ENCODE data around the gene SNCAIP.

SNCAIP gene

GRCh38 chr5:122390694-122391093 is 78.7 kb downstream of the SNCAIP start:
- H3K36me3 Mint-ChIP-seq: no peaks in the 10 kb centered on the region
- no peaks in the 10 kb centered on the region for H3K4me1 Mint-ChIP-seq (ENCODE audit: low read depth)
- no peak overlapping the region for H3K27ac Mint-ChIP-seq
- H3K27me3 Mint-ChIP-seq: no peaks in the 10 kb centered on the region
- peaks cover 3% of the 10 kb centered on the region for H3K9me3 Mint-ChIP-seq (ENCODE audit: low read depth)
- no peak overlapping the region for H3K4me3 Mint-ChIP-seq

DNA sequence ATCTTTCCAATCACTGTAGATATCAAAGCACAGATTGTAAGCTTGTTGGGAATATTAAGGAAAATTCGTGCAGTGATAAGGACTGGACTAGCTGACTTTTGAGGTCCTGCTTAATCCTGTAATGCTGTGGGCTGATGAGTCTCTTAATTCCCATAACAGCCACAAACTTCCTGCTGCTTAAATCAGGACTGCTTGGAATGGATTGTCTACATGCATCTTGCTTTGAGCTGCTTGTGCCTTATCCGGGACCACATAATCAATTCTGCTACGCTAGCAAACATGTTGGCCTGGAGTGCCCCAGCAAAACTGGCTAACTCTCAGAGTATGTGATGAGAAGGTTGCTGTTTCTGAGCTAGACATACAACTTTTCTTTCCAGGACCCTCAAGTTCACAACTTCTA is 79.6 kb downstream of the SNCAIP start:
- H3K9me3 Mint-ChIP-seq (ENCODE audit: low read depth): peaks cover 3% of the 10 kb centered on the region
- H3K4me3 Mint-ChIP-seq: no peak overlapping the region
- no peaks in the 10 kb centered on the region for H3K27me3 Mint-ChIP-seq
- no peaks in the 10 kb centered on the region for H3K36me3 Mint-ChIP-seq
- no peaks in the 10 kb centered on the region for H3K4me1 Mint-ChIP-seq (ENCODE audit: low read depth)
- H3K27ac Mint-ChIP-seq: no peak overlapping the region

DNA sequence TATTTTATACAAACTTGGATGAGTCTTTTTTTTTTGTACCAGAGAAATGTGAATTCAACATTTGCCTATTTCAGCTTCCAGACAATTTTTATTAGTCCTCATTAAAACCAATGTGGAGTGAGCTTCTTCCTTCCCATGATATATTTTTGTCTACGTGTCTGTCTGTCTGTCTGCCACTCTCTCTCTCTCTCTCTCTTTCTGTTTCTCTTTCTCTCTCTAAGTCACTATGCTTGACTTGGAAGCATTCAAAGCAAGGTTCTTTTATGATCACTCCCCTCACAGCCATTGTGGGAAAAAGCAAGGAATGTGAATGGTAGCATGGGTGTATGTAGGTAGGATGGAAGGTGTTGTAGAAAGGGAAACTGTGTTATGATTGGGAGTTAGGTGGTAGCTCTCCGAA is 80.2 kb downstream of the SNCAIP start:
- Mint-ChIP-seq H3K4me1 (ENCODE audit: low read depth) (no peaks in the 10 kb centered on the region), H3K4me3 (no peak overlapping the region), H3K27me3 (no peaks in the 10 kb centered on the region), H3K36me3 (no peaks in the 10 kb centered on the region), H3K9me3 (ENCODE audit: low read depth) (peaks cover 3% of the 10 kb centered on the region), H3K27ac (no peak overlapping the region)

GRCh38 chr5:122392824-122393223 is 80.8 kb downstream of the SNCAIP start:
- H3K27ac Mint-ChIP-seq: no peak overlapping the region
- no peaks in the 10 kb centered on the region for H3K4me1 Mint-ChIP-seq (ENCODE audit: low read depth)
- no peak overlapping the region for H3K4me3 Mint-ChIP-seq
- H3K9me3 Mint-ChIP-seq (ENCODE audit: low read depth): peaks cover 3% of the 10 kb centered on the region
- H3K36me3 Mint-ChIP-seq: no peaks in the 10 kb centered on the region
- no peaks in the 10 kb centered on the region for H3K27me3 Mint-ChIP-seq

GRCh38 chr5:122394284-122394930 is 82.4 kb downstream of the SNCAIP start:
- H3K27ac Mint-ChIP-seq: no peak overlapping the region
- no peaks in the 10 kb centered on the region for H3K4me1 Mint-ChIP-seq (ENCODE audit: low read depth)
- H3K27me3 Mint-ChIP-seq: no peaks in the 10 kb centered on the region
- H3K36me3 Mint-ChIP-seq: no peaks in the 10 kb centered on the region
- H3K9me3 Mint-ChIP-seq (ENCODE audit: low read depth): peaks cover 3% of the 10 kb centered on the region
- no peak overlapping the region for H3K4me3 Mint-ChIP-seq

DNA sequence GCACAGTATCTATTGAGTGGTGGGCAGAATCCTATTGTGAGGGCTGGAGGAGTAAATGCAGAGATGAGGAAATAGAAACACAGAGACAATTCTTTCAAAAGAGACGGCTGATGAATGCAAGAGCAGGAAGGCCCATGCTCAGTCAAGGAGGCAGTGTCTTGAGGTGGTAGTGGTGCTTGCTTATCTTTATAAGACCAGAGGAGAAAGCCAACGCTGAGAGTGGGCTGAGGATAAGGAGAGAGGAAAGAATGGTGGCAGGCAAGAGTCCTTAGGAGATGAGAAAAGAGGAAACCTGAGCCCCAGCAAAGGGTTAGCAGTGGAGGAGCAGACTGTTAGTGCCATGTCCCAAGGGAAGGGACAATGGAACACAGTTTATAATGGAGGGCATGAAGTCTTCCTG is 86.0 kb downstream of the SNCAIP start:
- H3K27me3 Mint-ChIP-seq: no peaks in the 10 kb centered on the region
- no peak overlapping the region for H3K27ac Mint-ChIP-seq
- H3K4me1 Mint-ChIP-seq (ENCODE audit: low read depth): no peaks in the 10 kb centered on the region
- H3K36me3 Mint-ChIP-seq: no peaks in the 10 kb centered on the region
- no peaks in the 10 kb centered on the region for H3K9me3 Mint-ChIP-seq (ENCODE audit: low read depth)
- H3K4me3 Mint-ChIP-seq: no peak overlapping the region

- H3K27me3 Mint-ChIP-seq: no peaks in the 10 kb centered on the region
- H3K36me3 Mint-ChIP-seq: no peaks in the 10 kb centered on the region
- H3K4me1 Mint-ChIP-seq (ENCODE audit: low read depth): no peaks in the 10 kb centered on the region
- H3K9me3 Mint-ChIP-seq (ENCODE audit: low read depth): no peaks in the 10 kb centered on the region
- H3K4me3 Mint-ChIP-seq: no peak overlapping the region
- H3K27ac Mint-ChIP-seq: no peak overlapping the region
Measured at GRCh38 chr5:122400341-122400740, 88.3 kb downstream of the SNCAIP start.

DNA sequence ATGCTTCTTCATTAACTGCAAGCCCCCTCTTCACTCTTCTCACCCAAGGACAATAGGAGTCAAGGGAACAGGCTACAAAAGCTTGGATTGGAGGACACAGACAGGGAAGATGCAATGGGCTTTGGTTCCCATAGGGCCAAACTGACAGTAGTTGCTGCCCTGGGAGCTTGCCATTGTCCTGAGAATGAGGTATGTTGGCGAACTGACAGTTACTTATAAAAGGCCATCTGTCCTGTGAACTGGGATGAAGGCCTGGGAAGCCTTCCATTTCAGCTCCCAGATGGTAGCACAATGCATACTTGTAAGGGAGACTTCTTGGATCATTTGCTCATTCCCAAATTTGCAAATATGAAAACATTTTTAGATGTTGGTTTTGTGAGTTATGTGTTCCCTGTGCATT is 88.9 kb downstream of the SNCAIP start:
- H3K4me1 Mint-ChIP-seq (ENCODE audit: low read depth): no peaks in the 10 kb centered on the region
- no peak overlapping the region for H3K27ac Mint-ChIP-seq
- no peaks in the 10 kb centered on the region for H3K9me3 Mint-ChIP-seq (ENCODE audit: low read depth)
- no peaks in the 10 kb centered on the region for H3K36me3 Mint-ChIP-seq
- no peaks in the 10 kb centered on the region for H3K27me3 Mint-ChIP-seq
- no peak overlapping the region for H3K4me3 Mint-ChIP-seq

DNA sequence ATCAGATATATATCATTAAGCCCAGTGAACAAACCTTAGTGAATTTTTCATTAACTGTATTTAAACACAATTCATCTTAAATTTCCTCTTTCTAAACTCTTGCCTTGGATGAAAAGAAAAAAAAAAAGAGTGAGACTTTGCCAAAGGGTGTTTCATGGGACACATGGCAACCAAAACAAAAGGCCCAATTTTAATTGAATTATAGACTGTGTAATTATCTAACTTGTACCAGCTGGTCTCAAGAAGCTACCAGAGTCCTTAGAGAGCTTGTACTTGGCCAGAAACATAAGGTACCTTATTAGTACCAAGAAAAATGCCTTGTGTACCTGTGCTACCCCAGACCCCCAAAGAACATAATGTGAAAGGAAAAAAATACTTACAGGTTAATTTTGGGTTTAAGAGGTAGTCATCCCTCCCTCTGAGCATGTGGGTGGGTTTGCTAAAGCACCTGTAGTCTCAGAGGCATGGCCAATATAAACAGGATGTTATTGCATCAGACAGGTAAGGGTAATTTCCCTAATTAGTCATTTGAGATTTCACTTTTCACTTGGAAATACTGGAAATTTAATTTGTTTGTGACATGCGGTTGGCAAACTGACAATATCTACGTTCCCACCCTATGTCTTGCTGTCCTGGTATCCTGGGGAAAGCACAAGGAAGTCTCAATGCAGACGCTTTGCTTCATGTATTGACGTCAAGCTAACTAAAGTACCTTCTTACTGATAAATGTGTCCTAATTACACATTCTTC is 90.1 kb downstream of the SNCAIP start:
- no peaks in the 10 kb centered on the region for H3K27me3 Mint-ChIP-seq
- no peaks in the 10 kb centered on the region for H3K9me3 Mint-ChIP-seq (ENCODE audit: low read depth)
- no peak overlapping the region for H3K27ac Mint-ChIP-seq
- H3K4me3 Mint-ChIP-seq: no peak overlapping the region
- H3K4me1 Mint-ChIP-seq (ENCODE audit: low read depth): no peaks in the 10 kb centered on the region
- H3K36me3 Mint-ChIP-seq: no peaks in the 10 kb centered on the region

DNA sequence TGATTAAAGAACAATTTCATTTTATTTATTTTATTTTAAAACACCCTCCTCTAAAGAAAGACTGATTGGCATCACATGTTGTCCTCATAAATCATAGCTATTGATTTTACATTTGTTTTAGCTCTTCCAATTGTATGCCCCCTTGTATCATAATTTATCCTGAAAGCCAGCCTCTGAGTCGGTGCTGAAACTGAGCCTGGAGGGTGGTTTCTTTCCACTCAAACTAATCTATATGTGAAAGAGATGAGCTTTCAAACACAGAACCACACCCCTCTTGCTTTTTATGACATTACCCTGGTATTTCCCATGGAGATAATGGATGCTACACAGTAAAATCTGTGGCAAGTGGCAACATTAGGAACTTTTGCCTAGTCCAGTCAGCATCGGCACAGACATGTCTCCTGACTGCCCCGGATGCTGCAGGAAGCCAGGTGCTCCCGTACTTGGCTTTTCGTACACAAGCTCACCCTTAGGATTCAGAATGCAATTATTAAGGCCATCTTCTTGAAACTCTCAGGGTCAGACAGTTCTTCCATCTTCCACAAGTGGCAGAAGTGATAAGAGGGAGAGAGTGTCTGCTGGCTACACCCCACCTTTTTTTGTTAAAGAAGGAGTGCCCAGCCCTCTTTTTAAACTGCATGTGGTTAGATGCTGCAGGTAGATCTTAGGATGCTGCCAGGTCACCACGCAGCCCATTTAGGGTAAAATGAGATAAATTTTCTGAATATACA is 91.1 kb downstream of the SNCAIP start:
- H3K4me1 Mint-ChIP-seq (ENCODE audit: low read depth): no peaks in the 10 kb centered on the region
- no peaks in the 10 kb centered on the region for H3K9me3 Mint-ChIP-seq (ENCODE audit: low read depth)
- no peak overlapping the region for H3K27ac Mint-ChIP-seq
- no peaks in the 10 kb centered on the region for H3K27me3 Mint-ChIP-seq
- no peaks in the 10 kb centered on the region for H3K36me3 Mint-ChIP-seq
- no peak overlapping the region for H3K4me3 Mint-ChIP-seq

DNA sequence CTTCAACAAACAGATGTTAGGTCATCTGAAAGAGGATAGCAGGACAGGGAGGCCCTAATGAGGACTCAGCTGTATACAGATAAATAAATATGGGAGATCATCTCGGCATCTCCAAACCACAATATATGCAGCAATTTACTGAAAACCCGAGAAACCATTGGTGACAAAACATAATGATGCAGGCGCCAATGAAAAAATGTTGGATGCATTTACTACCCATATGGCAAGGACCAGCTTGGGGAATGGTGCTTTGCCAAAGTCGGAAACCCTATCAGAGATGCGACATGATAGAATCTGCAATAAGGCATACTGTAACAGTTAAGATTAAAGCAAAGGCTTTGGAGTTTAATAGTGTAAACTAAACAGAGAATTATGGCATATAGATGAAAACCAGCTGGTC is 92.0 kb downstream of the SNCAIP start:
- no peak overlapping the region for H3K4me3 Mint-ChIP-seq
- H3K9me3 Mint-ChIP-seq (ENCODE audit: low read depth): no peaks in the 10 kb centered on the region
- no peaks in the 10 kb centered on the region for H3K36me3 Mint-ChIP-seq
- H3K27me3 Mint-ChIP-seq: no peaks in the 10 kb centered on the region
- H3K4me1 Mint-ChIP-seq (ENCODE audit: low read depth): no peaks in the 10 kb centered on the region
- H3K27ac Mint-ChIP-seq: no peak overlapping the region

DNA sequence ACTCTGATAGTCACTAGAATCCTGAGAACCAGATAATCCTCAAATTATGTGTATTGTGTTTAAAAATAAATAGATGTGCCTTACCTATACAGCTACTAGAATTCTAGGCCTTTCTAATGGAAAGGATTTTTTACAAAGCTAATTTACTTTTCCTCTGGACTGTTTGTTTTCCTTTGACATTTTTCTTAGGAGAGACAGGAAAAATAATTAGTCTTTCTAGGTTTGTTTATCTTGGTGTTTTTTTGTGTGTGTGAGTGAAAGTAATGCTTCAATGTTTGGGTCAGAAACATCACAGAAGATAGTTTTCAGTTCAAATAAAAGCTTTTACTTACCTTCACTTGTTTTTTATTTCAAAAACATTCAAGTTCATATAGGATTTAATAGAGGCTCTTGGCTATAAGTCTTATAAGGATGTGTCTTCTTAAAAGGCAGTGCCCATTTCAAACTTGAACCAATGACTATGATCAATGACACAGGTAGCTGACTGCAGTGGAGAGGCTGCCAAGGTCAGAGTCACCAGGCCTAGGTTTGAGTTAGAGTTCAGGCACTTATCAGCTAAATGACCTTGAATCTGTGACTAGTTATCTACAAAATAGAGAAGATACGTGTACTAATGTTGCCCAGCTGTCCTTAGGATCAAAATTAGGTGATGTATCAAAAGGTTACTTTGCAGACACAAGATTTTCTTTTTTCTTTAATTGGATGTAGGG is 92.8 kb downstream of the SNCAIP start:
- H3K4me3 Mint-ChIP-seq: no peak overlapping the region
- H3K27me3 Mint-ChIP-seq: no peaks in the 10 kb centered on the region
- H3K36me3 Mint-ChIP-seq: no peaks in the 10 kb centered on the region
- no peaks in the 10 kb centered on the region for H3K9me3 Mint-ChIP-seq (ENCODE audit: low read depth)
- no peaks in the 10 kb centered on the region for H3K4me1 Mint-ChIP-seq (ENCODE audit: low read depth)
- H3K27ac Mint-ChIP-seq: no peak overlapping the region

DNA sequence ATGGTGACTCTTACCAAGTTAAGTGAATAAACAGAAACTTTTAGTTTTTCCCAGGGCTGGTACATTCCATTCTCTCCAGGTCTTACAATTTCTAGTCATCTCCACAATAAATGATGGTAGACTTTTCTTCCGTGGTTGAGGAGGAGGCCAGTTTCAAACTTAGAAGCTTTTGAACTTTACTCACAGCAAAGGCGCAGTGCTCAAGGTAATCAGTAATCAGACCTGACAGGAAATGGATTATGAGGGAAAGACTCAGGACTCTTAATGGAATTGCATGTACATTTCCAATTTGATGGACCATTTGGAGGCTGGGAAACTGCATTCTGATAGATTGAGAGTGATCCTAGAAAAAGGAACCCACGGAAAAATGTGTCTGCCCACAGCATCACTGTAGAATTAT is 93.7 kb downstream of the SNCAIP start:
- Mint-ChIP-seq H3K36me3 (no peaks in the 10 kb centered on the region), H3K9me3 (ENCODE audit: low read depth) (no peaks in the 10 kb centered on the region), H3K27ac (no peak overlapping the region), H3K4me3 (no peak overlapping the region), H3K27me3 (no peaks in the 10 kb centered on the region), H3K4me1 (ENCODE audit: low read depth) (no peaks in the 10 kb centered on the region)

GRCh38 chr5:122406181-122406580 is 94.1 kb downstream of the SNCAIP start:
- Mint-ChIP-seq H3K36me3 (no peaks in the 10 kb centered on the region), H3K4me1 (ENCODE audit: low read depth) (no peaks in the 10 kb centered on the region), H3K27me3 (no peaks in the 10 kb centered on the region), H3K4me3 (no peak overlapping the region), H3K27ac (no peak overlapping the region), H3K9me3 (ENCODE audit: low read depth) (no peaks in the 10 kb centered on the region)

DNA sequence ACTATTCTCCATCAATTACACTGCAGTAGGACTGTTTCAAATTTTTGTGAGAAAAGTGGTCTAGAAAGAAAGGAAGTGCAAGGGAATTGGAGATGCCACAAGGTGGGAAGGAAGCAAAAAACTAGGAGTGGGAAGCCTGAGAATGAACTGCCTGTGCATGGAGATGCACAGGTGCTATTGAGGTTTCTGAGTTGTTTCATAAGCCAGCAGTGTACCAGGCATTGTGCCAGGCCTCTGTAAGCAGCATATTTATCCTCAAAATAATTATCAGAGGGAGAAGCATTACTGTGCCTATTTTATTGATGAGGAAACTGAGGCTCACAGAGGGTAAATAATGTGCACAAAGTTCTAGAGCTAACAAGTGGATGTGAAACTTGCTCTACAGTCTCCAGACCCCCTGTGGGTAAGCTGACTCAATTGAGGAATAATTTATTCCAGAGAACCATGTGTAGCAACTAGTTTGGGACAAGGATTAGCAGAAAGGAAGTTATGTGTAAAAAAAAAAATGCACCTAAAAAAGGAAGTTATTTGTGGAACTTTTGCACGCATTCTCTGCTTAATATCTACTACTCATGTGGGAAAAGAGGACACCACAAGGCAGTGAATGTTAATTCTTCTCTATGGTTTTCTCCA is 96.7 kb downstream of the SNCAIP start:
- no peak overlapping the region for H3K4me3 Mint-ChIP-seq
- no peak overlapping the region for H3K27ac Mint-ChIP-seq
- no peaks in the 10 kb centered on the region for H3K4me1 Mint-ChIP-seq (ENCODE audit: low read depth)
- no peaks in the 10 kb centered on the region for H3K36me3 Mint-ChIP-seq
- no peaks in the 10 kb centered on the region for H3K27me3 Mint-ChIP-seq
- peaks cover 3% of the 10 kb centered on the region for H3K9me3 Mint-ChIP-seq (ENCODE audit: low read depth)

Measured in activated naive CD8-positive, alpha-beta T cell (primary cell).